Vagina (tissue), 2 donors: ENCODE results near the gene HTR2B.

Experiments used
- CTCF ChIP-seq, 3 experiments: fragments of 450-650 bp in 2 of 3; fragments of 200-600 bp in 1 of 3; sonication (generic) in 1 of 3; IDR thresholded peaks; one replicate each; pipeline ENCODE4 v1.5.1; 2017 to 2019; ENCODE audit warnings: antibody characterized with exemption in 3 of 3, mild to moderate bottlenecking in 2 of 3, moderate library complexity in 2 of 3
- POLR2A ChIP-seq, 2 donors: fragments of 450-650 bp; IDR thresholded peaks; one replicate each; pipeline ENCODE4 v1.6.1; 2017; ENCODE audit warnings: antibody characterized with exemption in 2 of 2, mild to moderate bottlenecking in 2 of 2, moderate library complexity in 2 of 2

DNA sequence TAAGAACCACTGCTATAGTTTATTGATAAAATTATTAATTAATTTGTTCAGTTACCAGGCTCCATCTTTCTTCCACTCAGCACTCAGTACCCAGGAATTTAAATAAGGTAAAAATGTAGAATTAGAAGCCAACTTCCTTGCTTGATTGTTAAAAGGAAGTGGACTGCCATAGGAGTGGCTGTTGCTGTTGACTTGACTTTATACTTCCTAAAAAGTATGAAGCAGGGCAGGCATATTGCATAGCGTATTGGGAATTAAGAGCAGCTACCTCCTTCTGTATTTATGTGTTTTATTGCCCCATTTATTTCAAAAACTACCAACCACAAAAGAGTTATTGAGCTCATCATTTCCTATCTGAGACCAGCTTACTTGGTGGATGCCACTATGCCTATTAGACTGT is 40.3 kb downstream of the HTR2B start:
- TF ChIP-seq CTCF (IDR thresholded peaks at IDR 0.05) (no peak), POLR2A (IDR thresholded peaks at IDR 0.05) (no peak)
